Activated CD4-positive, alpha-beta T cell treated with anti-CD3 and anti-CD28 coated beads, Interleukin-2, amount 50 U/mL, for 16 hours (primary cell): ENCODE measurements around the gene RCAN3.
"Not testable (repeated sequence)": the region's sequence is repeated elsewhere in the genome, so short reads cannot be mapped to it uniquely, and the experiment has no call there.

Source experiments
- DNase-seq: peaks from one replicate; pipeline ENCODE4 v3.0.0-alpha.2; 2020

Gene RCAN3

DNA sequence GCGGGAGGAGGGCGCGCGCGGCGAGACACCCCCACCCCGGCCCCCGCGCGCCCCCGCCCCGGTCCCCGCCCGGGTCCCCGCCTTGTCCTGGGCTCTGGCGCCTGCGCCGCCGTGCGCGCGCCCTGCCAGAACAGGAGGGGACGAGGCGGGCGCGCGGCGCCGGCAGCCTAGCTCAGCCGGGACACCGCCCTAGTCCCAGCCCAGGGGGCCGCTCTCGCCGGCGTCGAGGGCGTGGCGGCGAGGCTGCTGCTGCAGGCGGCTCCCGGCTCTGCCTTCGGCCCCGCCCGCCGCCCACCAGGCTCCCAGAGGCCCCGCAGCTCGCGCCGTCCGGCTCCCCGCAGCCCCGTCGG lies at the start of gene RCAN3:
RCAN3 (plus strand) TSS at position 128 of the 350 bp plus-strand sequence. CDS start 11,537 bp downstream, outside the sequence.
- peak; percentile 91 for DNase-seq

- no peak for DNase-seq
Observed at GRCh38 chr1:24452922-24453485, 49.6 kb upstream of the RCAN3 start.

DNA sequence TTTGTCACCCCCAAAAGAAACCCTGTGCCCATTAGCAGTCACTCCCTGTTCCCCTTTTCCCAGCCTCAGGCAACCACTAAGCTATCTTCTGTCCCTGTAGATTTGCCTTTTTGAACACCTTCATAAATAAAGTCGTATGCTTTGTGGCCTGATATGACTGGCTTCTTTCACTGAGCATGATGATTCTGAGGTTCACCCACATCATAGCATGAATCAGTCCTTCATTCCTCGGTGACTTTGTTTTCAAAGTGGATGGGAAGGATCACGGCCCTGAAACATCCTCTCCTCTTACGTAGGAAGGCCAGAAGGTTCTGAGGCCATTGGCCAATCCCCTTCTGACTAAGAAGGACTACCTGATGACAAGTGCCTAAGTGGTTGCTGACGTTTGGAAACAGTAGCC lies 48.0 kb upstream of the RCAN3 start:
- no peak for DNase-seq

- no peak for DNase-seq
Observed at GRCh38 chr1:24455272-24455671, 47.4 kb upstream of the RCAN3 start.

- DNase-seq = no peak
Observed at GRCh38 chr1:24457866-24458265, 44.8 kb upstream of the RCAN3 start.

DNA sequence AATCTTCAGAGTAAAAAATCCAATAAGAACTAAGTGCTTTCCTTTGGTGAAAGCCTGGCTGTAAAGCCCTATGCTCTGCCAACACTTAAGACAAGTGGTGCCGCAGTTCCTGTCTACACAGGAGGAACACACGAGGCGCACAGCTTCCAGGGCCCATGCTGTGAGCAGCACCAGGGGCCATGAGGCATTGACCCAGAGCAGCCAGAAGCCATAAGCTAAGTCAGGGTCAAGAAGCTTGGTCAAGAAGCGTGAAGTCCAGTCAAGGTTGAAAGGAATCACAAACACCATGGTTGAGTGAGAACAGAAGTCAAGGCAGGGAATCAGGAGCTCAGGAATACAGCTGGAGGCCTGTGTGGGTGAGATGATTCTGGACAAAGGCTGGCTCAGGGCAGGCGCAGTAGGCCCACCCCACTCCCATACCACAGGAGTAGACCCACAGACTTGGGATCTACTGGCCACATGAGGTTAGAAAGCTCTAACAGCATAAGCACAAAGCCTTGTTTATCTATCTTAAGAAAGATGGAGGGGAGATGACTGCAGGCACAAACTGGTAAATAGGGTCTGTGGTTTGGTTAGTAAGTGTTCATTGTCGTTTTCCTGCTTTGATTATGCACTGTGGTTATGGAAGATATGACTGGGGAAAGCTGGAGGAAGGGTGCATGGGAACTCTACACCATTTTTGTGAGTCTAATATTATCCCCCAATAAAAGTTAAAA lies 42.9 kb upstream of the RCAN3 start:
- DNase-seq = no peak

- DNase-seq = not testable (repeated sequence)
Observed at GRCh38 chr1:24462128-24462527, 40.5 kb upstream of the RCAN3 start.

DNA sequence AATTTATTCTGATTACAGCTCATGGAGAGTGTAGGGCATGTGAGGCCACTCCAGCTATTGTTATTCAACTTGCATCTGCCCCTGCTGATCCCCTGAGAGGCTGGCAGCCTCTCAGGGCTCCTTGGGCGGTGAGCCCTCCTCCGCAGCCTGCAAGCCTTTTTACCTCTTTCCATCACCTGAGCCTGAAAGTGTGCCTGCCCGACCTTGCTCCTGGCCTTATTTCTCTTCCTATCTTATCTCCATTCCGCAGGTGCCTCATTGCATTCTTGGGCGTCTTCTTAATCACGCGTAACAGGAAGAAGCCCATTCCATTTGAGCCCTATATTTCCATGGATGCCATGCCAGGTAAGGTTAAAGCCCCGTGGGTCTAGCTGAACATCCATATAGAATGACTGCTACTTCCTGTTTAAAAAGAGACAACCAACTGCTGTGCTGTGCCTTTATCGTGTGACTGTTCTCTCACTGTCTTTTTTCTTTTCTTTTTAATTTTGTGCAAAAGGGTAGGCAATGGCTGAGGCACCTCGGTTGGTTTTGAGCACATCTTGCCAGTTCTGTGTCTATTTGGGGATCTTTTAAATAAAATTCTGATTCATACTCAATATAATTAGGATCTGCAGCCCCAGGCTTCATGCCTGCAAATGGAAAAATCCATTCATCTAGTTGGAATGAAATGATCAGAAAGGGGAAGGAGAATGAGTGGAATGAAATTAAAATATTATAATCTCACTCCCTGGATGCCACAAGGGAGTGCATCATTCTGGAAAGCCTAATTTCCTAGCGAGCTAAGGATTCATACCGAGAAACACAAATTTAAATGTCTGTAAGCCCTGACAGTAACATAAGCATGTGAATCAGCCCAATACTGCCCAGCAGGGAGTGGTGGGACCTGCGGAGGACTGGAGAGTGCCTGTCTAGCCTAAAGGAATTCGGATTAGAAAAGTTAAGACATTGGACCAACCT lies 38.6 kb upstream of the RCAN3 start:
- DNase-seq = no peak

- DNase-seq = no peak
Observed at GRCh38 chr1:24465099-24465498, 37.5 kb upstream of the RCAN3 start.

DNA sequence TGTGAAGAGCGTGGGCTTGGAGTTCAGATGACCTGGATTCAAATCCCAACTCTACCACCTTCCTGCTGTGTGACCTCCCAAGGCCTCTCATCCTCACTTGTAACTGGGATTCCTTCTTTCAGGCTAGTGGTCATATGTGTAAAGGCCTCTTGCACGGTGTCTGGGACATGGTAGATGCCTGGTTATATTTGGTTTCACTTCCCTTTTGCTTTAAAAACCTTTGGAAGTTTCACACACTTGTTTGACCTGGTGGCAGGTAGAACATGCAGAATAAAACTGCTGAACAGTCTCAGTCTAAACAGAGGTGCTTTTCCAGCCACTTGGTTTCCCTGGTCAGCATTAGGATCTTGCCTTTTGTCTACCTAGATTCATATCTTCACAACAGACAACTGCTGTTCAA lies 37.0 kb upstream of the RCAN3 start:
- DNase-seq = no peak

- no peak for DNase-seq
Observed at GRCh38 chr1:24468685-24469316, 33.8 kb upstream of the RCAN3 start.

- no peak for DNase-seq
Observed at GRCh38 chr1:24470592-24470991, 32.0 kb upstream of the RCAN3 start.

- no peak for DNase-seq
Observed at GRCh38 chr1:24472527-24473251, 29.9 kb upstream of the RCAN3 start.

GRCh38 chr1:24474193-24474592 lies 28.4 kb upstream of the RCAN3 start:
- no peak for DNase-seq

DNA sequence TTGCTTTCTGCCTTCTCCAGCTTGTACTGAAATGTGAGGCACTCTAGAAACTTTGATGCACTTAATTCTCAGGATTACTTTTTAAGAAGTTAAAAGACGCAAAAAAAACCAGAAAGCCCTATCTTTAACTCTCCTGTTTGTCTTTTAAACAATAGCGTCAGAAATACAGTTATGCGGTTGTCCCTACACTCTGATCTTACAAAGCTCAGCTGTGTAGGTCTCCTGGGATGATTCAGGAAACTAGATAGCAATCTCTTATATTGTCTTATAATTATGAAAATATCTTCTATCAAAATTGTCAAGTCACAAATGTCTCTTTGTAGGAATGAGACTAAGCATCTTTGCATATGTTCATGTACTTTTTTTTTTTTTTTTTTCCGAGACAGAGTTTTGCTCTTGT lies 26.9 kb upstream of the RCAN3 start:
- no peak for DNase-seq

DNA sequence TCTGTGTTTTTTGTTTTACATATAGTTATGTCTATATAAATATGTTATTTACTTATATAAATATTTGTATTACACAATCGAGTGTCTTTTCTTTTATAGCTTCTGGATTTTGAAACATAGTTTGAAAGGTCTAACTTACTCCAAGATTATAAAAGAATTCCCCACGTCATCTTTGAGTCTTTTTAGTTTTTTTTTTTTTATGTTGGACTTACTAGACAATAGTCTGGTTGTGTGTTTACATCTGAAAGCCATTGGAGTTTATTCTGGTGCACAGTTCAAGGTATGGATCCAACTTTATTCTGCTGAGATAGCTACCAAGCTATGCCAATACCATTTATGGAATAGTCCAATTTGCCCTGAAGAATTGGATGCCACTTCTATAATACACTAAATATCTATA lies 26.1 kb upstream of the RCAN3 start:
- DNase-seq = no peak

- no peak for DNase-seq
Observed at GRCh38 chr1:24477309-24477708, 25.3 kb upstream of the RCAN3 start.

- peak; percentile 73 for DNase-seq
Observed at GRCh38 chr1:24481101-24481500, 21.5 kb upstream of the RCAN3 start.

DNA sequence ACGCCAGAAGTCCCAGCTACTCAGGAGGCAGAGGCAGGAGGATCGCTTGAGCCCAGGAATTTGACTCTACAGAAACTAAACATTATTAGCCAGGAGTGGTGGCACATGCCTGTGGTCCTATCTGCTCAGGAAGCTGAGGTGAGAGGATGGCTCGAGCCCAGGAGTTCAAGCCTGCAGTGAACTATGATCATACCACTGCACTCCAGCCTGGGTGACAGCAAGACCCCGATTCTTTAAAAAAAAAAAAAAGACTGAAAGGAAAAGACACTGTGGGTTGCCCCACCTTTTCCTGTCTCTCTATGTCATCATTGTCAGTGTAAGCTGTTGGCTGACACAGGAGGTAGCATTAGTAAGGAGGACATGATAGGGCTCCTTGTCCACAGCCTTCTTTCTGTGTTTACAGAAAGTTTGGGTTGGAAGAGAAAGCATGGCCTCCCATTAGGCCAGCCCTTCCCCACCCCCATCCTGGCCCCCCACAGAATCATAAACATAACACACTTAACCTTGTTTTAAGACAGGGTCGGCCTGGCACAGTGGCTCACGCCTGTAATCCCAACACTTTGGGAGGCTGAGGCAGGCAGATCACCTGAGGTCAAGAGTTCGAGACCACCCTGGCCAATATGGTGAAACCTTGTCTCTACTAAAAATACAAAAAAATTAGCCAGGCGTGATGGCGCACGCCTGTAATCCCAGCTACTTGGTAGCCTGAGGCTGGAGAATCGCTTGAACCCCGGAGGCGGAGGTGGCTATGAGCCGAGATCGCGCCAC lies 20.6 kb upstream of the RCAN3 start:
- peak; percentile 63 for DNase-seq

DNA sequence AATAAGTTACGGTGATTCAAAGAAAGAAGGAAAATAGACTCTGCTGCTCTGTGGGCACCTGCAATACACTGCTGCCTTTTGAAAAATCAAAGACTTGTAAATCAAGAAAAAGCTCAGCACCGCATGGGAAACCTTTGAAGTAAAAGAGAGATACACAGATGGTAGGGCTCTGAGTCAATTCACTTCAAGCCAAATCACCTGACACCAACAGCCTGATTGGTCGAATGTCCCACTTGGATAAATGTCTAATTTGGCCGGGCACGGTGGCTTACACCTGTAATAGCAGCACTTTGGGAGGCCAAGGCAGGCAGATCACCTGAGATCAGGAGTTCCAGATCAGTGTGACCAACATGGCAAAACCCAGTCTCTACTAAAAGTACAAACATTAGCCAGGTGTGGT lies 19.2 kb upstream of the RCAN3 start:
- DNase-seq = peak; percentile 58

DNA sequence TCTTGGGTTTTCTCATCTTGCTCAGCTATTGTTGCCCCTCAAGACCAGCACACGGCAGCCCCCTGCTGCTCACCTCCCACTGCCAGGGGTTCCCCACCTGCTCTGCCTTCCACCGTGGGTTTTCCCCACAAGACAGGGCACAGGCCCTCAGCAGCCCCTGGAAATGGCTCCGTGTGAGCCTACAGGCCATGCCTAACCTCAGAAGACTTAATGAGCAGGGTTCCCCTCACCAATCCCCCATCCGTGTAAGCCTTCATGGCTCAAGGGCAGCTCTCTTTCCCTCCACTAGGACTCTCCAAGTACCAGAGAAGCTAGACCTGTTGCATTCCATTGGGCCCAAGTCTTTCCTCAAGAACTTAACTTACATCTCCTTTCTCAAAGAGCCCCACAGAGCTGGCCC lies 18.4 kb upstream of the RCAN3 start:
- DNase-seq = no peak
